Peyer's patch (tissue), 4 donors: ENCODE measurements around the gene PPM1G. TPM values are rescaled to one million over a fixed set of nuclear protein-coding genes. Genes with fewer than 3 reads are reported as not detected.

ENCODE experiments used
- DNase-seq, 3 donors: peaks; one replicate each; pipeline ENCODE4 v3.0.0-alpha.2; 2017 to 2019
- H3K27ac ChIP-seq, 4 donors: fragments of 200-600 bp; sonication (generic); one replicate each; pipeline ENCODE4 v1.5.1; 2016 to 2019
- H3K27me3 ChIP-seq, 2 donors: fragments of 200-600 bp; sonication (generic); one replicate each; pipeline ENCODE4 v1.5.1; 2019
- H3K36me3 ChIP-seq, 3 donors: fragments of 200-600 bp; sonication (generic); one replicate each; pipeline ENCODE4 v1.5.1; 2016 to 2019
- H3K4me1 ChIP-seq, 4 donors: fragments of 200-600 bp; sonication (generic); one replicate each; pipeline ENCODE4 v1.5.1; 2016 to 2019
- H3K4me3 ChIP-seq, 4 donors: fragments of 200-600 bp; sonication (generic); 1 replicate in 3 of 4; 2 replicates in 1 of 4; pipeline ENCODE4 v1.5.1; 2016 to 2019; ENCODE audit warnings: mild to moderate bottlenecking in 1 of 4
- H3K9me3 ChIP-seq, 4 donors: fragments of 200-600 bp; sonication (generic); one replicate each; pipeline ENCODE4 v1.5.1; 2016 to 2019; ENCODE audit warnings: mild to moderate bottlenecking in 1 of 4
- CTCF ChIP-seq, 6 experiments: fragments of 450-650 bp in 4 of 6; fragments of 200-600 bp in 2 of 6; sonication (generic) in 1 of 6; IDR thresholded peaks; one replicate each; pipeline ENCODE4 v1.5.1; 2017 to 2019; ENCODE audit warnings: antibody characterized with exemption in 6 of 6, mild to moderate bottlenecking in 3 of 6, moderate library complexity in 1 of 6
- POLR2A ChIP-seq, 2 donors: fragments of 450-650 bp; IDR thresholded peaks; one replicate each; pipeline ENCODE4 v1.5.1; 2017; ENCODE audit warnings: antibody characterized with exemption in 2 of 2, mild to moderate bottlenecking in 2 of 2, moderate library complexity in 2 of 2
- total RNA-seq, 4 donors: library from RNA; depleted of rRNA; stranded (reverse); fragments of >200 nt; gene quantifications; one replicate each; pipeline ENCODE4 v1.1.0, GENCODE V29; 2016

Gene PPM1G
- total RNA-seq, 4 donors from 2014 or later: 36.1 to 77.6 (median 45.5) TPM

DNA sequence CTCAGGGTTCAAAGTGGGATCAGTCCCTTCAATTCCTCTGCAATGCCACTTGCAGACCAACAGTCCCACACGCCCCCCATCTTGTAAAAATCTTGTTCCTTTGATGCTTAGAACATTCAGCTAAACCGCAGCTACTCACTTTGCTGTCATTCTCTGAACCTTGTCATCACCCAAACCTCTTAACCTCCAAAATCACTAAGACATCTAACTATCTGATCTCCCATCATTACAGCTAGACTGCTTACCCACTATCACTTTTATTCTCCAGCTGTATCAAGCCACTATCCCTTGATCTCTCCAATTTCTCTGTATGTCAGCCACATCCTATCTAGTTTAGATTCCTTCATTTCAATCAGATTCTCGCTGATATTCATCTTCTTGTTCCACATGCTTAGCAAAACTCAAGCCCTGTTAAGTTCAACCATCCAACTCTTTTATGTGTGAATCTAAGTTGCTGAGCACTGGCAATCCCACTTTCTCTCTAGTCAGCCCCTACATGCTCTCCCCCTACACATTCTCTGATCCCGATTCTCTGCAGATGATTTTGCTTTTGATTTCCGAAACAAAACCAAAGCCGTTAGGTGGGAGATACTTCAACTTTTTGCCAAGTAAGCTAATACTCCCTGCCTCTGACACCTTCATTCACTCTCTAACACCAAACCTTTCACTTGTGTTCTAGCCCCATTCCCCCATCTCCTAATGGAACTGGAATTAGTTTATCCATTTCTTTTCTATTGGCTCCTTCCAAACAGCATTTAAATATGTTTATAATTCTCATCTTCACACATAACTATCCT lies 57.4 kb downstream of the PPM1G start:
- Histone ChIP-seq H3K9me3 (no peaks in the 10 kb centered on the region), H3K27me3 (no peaks in the 10 kb centered on the region), H3K4me3 (no peak overlapping the region), H3K36me3 (no peaks in the 10 kb centered on the region), H3K27ac (no peak overlapping the region), H3K4me1 (peaks cover 0 to 25% (median 5%) of the 10 kb centered on the region in 4 donors)
- no peak for TF ChIP-seq CTCF (IDR thresholded peaks at IDR 0.05)
- no peak for TF ChIP-seq POLR2A (IDR thresholded peaks at IDR 0.05)
- no peak for DNase-seq

- no peaks in the 10 kb centered on the region for H3K9me3 ChIP-seq
- no peak for DNase-seq
- TF ChIP-seq POLR2A (IDR thresholded peaks at IDR 0.05): no peak
- no peak for TF ChIP-seq CTCF (IDR thresholded peaks at IDR 0.05)
- no peaks in the 10 kb centered on the region for H3K36me3 ChIP-seq
- no peak overlapping the region for H3K4me3 ChIP-seq
- peaks cover 0 to 18% (median 3%) of the 10 kb centered on the region in 4 donors for H3K4me1 ChIP-seq
- H3K27me3 ChIP-seq: no peaks in the 10 kb centered on the region
- H3K27ac ChIP-seq: no peak overlapping the region
These were observed 59.2 kb downstream of the PPM1G start for GRCh38 chr2:27350106-27350693.

GRCh38 chr2:27347641-27348040 lies 61.8 kb downstream of the PPM1G start:
- no peak for TF ChIP-seq POLR2A (IDR thresholded peaks at IDR 0.05)
- no peak for TF ChIP-seq CTCF (IDR thresholded peaks at IDR 0.05)
- H3K27ac ChIP-seq: no peak overlapping the region

GRCh38 chr2:27336173-27336572 lies 73.2 kb downstream of the PPM1G start:
- DNase-seq: no peak
- H3K27me3 ChIP-seq: no peaks in the 10 kb centered on the region
- H3K36me3 ChIP-seq: peaks cover 0 to 95% (median 0%) of the 10 kb centered on the region in 3 donors
- no peak overlapping the region for H3K27ac ChIP-seq
- no peaks in the 10 kb centered on the region for H3K4me1 ChIP-seq
- H3K9me3 ChIP-seq: no peaks in the 10 kb centered on the region
- no peak overlapping the region for H3K4me3 ChIP-seq
- no peak for TF ChIP-seq CTCF (IDR thresholded peaks at IDR 0.05)
- no peak for TF ChIP-seq POLR2A (IDR thresholded peaks at IDR 0.05)

More at GRCh38 chr2:27347641-27348040, 61.8 kb downstream of the PPM1G start:
- DNase-seq: no peak
- H3K27me3 ChIP-seq: no peaks in the 10 kb centered on the region
- no peak overlapping the region for H3K4me3 ChIP-seq
- H3K36me3 ChIP-seq: peaks cover 0 to 13% (median 0%) of the 10 kb centered on the region in 3 donors
- no peaks in the 10 kb centered on the region for H3K9me3 ChIP-seq
- H3K4me1 ChIP-seq: no peaks in the 10 kb centered on the region

DNA sequence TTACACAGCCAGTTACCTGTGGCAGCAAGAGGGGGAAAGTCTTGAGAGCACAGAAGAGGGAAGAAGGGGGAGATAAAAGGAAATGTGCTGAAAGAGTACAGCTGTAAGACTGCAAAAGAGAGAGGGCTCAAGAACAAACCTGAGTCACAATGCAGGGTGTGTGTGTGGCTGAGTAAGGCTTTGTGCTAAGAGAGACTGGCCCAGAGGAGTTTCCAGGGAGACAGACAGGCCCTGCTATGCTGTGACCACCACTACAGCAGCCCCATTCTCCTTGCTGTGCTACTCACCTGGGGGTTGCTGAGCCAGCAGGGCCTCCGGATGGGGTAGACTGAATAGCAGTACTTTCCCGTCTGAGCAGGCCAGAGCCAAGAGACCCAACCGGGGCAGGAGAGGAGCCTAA lies 74.1 kb downstream of the PPM1G start:
- H3K27ac ChIP-seq: no peak overlapping the region
- H3K9me3 ChIP-seq: no peaks in the 10 kb centered on the region
- H3K4me3 ChIP-seq: no peak overlapping the region
- DNase-seq: no peak
- TF ChIP-seq CTCF (IDR thresholded peaks at IDR 0.05): no peak
- TF ChIP-seq POLR2A (IDR thresholded peaks at IDR 0.05): no peak
- H3K36me3 ChIP-seq: peaks cover 0 to 89% (median 0%) of the 10 kb centered on the region in 3 donors
- H3K27me3 ChIP-seq: no peaks in the 10 kb centered on the region
- H3K4me1 ChIP-seq: no peaks in the 10 kb centered on the region

Other genes with a start within 250 kb of the PPM1G start
- gene ATRAID, start 197.6 kb downstream of the PPM1G start, total RNA-seq: 100 to 1,000 TPM in 2 of 4 donors, 10 to 100 TPM in 2; 88.3 to 121 (median 101) TPM
- gene SLC5A6, start 197.3 kb downstream of the PPM1G start, total RNA-seq: 10 to 100 TPM; 42.3 to 78.4 (median 65.8) TPM
- gene CAD, start 192.2 kb downstream of the PPM1G start, total RNA-seq: 10 to 100 TPM; 21.2 to 42.9 (median 36.7) TPM
- gene SLC30A3, start 146.5 kb downstream of the PPM1G start, total RNA-seq: under 1 TPM in 1 of 4 donors, not detected in 3; 0.35 TPM
- gene DNAJC5G, start 134.2 kb downstream of the PPM1G start, total RNA-seq: 1 to 10 TPM in 1 of 4 donors, not detected in 3; 4.3 TPM
- gene TRIM54, start 127.2 kb downstream of the PPM1G start, total RNA-seq: under 1 TPM in 1 of 4 donors, not detected in 3; 0.54 TPM
- 1 to 10 TPM in 2 of 4 donors, not detected in 2; 2.3 to 5.2 TPM for gene UCN, start 101.1 kb downstream of the PPM1G start, total RNA-seq
- 10 to 100 TPM; 41.5 to 62.3 (median 51.6) TPM for gene MPV17, start 86.5 kb downstream of the PPM1G start, total RNA-seq
- gene GTF3C2, start 52.8 kb downstream of the PPM1G start, total RNA-seq: 100 to 1,000 TPM in 1 of 4 donors, 10 to 100 TPM in 3; 59.0 to 111 (median 74.6) TPM
- gene EIF2B4, start 39.3 kb downstream of the PPM1G start, total RNA-seq: 10 to 100 TPM; 19.8 to 47.0 (median 33.7) TPM
- gene SNX17, start 39.0 kb downstream of the PPM1G start, total RNA-seq: 10 to 100 TPM; 75.1 to 88.2 (median 77.1) TPM
- gene ZNF513, start 28.9 kb downstream of the PPM1G start, total RNA-seq: 10 to 100 TPM; 15.7 to 31.1 (median 24.7) TPM
- gene NRBP1, start 19.0 kb upstream of the PPM1G start, total RNA-seq: 10 to 100 TPM; 51.3 to 75.9 (median 63.6) TPM
- 100 to 1,000 TPM in 1 of 4 donors, 10 to 100 TPM in 2, 1 to 10 TPM in 1; 7.4 to 109 (median 73.9) TPM for gene KRTCAP3, start 32.8 kb upstream of the PPM1G start, total RNA-seq
- 10 to 100 TPM; 38.8 to 86.5 (median 65.3) TPM for gene IFT172, start 80.2 kb upstream of the PPM1G start, total RNA-seq
- gene FNDC4, start 85.6 kb upstream of the PPM1G start, total RNA-seq: 1 to 10 TPM in 2 of 4 donors, not detected in 2; 2.0 to 3.2 TPM
- gene GCKR, start 87.2 kb upstream of the PPM1G start, total RNA-seq: under 1 TPM in 2 of 4 donors, not detected in 2; 0.53 to 0.94 TPM
- 100 to 1,000 TPM in 1 of 4 donors, 10 to 100 TPM in 3; 29.1 to 115 (median 37.1) TPM for gene ZNF512, start 173.5 kb upstream of the PPM1G start, total RNA-seq
- gene CCDC121, start 219.4 kb upstream of the PPM1G start, total RNA-seq: 10 to 100 TPM in 1 of 4 donors, 1 to 10 TPM in 3; 1.8 to 11.6 (median 2.5) TPM
- 10 to 100 TPM; 12.3 to 27.7 (median 19.7) TPM for gene GPN1, start 219.5 kb upstream of the PPM1G start, total RNA-seq